ENCODE data around the gene FBXW11.

DNA sequence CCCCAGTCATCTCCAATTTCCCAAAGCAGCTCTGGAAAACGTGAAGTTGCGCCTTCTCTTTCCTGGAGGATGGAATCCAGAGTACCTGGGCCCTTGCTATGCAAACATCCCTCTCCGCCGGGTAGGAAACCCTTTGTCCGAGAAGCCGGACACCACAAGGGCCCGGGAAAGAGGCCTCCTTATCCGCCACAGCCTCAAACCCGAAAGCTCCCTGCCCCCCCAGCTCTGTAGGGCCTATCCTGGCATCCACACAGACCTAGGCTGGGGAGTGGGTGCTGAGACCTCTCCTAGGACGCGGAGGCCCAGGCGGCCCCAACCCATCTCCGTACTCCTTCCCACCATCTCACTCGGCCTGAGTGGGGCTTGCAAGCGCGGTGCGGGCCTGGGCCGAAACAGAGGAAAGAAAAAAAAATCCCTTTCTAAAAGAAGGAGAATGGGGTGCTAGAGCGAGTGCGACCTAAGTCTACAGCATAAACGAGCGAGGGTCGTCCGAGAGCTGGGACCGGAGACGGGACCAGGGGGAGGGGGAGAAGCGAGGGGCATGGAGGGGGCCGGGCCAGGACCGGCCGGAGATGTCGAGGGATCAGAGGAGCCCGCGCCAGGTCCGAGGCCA is 624 bp downstream of the FBXW11 start:
- no peak for TF ChIP-seq POLR2A (IDR thresholded peaks at IDR 0.05)
- TF ChIP-seq, protein P1, sequence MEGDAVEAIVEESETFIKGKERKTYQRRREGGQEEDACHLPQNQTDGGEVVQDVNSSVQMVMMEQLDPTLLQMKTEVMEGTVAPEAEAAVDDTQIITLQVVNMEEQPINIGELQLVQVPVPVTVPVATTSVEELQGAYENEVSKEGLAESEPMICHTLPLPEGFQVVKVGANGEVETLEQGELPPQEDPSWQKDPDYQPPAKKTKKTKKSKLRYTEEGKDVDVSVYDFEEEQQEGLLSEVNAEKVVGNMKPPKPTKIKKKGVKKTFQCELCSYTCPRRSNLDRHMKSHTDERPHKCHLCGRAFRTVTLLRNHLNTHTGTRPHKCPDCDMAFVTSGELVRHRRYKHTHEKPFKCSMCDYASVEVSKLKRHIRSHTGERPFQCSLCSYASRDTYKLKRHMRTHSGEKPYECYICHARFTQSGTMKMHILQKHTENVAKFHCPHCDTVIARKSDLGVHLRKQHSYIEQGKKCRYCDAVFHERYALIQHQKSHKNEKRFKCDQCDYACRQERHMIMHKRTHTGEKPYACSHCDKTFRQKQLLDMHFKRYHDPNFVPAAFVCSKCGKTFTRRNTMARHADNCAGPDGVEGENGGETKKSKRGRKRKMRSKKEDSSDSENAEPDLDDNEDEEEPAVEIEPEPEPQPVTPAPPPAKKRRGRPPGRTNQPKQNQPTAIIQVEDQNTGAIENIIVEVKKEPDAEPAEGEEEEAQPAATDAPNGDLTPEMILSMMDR (IDR thresholded peaks at IDR 0.05), result no peak
